HG02885 (cell line): ENCODE data around the gene SARNP.

Experiments used
- ATAC-seq: cut with Tn5 transposase; IDR thresholded peaks from one replicate; pipeline ENCODE4 v1.9.1; 2021; ENCODE audit warnings: mild to moderate bottlenecking; ENCODE audit not compliant: unreplicated experiment, poor library complexity

SARNP gene

GRCh38 chr12:55745361-55746173 is 72.0 kb downstream of the SARNP start:
- ATAC-seq: no peak

- ATAC-seq: no peak
Measured at GRCh38 chr12:55744340-55745030, 73.0 kb downstream of the SARNP start.

GRCh38 chr12:55743406-55744339 is 73.9 kb downstream of the SARNP start:
- peak; percentile 53 for ATAC-seq

GRCh38 chr12:55742719-55743405 is 74.7 kb downstream of the SARNP start, which contains the start of gene GDF11:
Gene GDF11 (plus strand): TSS chr12:55743122. CDS start chr12:55743317, 195 bp downstream.
- ATAC-seq: peak; percentile 60

GRCh38 chr12:55741931-55742680 is 75.4 kb downstream of the SARNP start:
- ATAC-seq: no peak

- no peak for ATAC-seq
Measured at GRCh38 chr12:55739025-55739378, 78.5 kb downstream of the SARNP start.

- peak; percentile 77 for ATAC-seq
Measured at GRCh38 chr12:55738123-55739024, 79.2 kb downstream of the SARNP start.

- ATAC-seq: no peak
Measured at GRCh38 chr12:55737581-55738122, 79.9 kb downstream of the SARNP start.

GRCh38 chr12:55736780-55737580 is 80.5 kb downstream of the SARNP start:
- peak; percentile 43 for ATAC-seq

- no peak for ATAC-seq
Measured at GRCh38 chr12:55736076-55736475, 81.4 kb downstream of the SARNP start.

- ATAC-seq: no peak
Measured at GRCh38 chr12:55734595-55734994, 82.9 kb downstream of the SARNP start.

- no peak for ATAC-seq
Measured at GRCh38 chr12:55733858-55734257, 83.7 kb downstream of the SARNP start.

- ATAC-seq: no peak
Measured at GRCh38 chr12:55733021-55733555, 84.4 kb downstream of the SARNP start.

GRCh38 chr12:55732288-55732687 is 85.2 kb downstream of the SARNP start:
- no peak for ATAC-seq

- peak; percentile 48 for ATAC-seq
Measured at GRCh38 chr12:55729819-55730818, 87.4 kb downstream of the SARNP start.
